Right atrium auricular region (tissue), 2 donors: Measurements from ENCODE around the gene ATG5. TPM values are rescaled to one million over a fixed set of nuclear protein-coding genes. Genes with fewer than 3 reads are reported as not detected.
"Not testable (repeated sequence)": the region's sequence is repeated elsewhere in the genome, so short reads cannot be mapped to it uniquely, and the experiment has no call there.

Experiments used
- DNase-seq: peaks from one replicate; pipeline ENCODE4 v3.0.0-alpha.2; 2019; ENCODE audit warnings: low spot score
- H3K27ac ChIP-seq, 2 donors: fragments of 200-600 bp; sonication (generic); 1 replicate in 1 of 2; 2 replicates in 1 of 2; pipeline ENCODE4 v1.5.1; 2016 to 2019
- H3K27me3 ChIP-seq, 2 donors: fragments of 200-600 bp; sonication (generic); one replicate each; pipeline versions ENCODE4 v1.5.1 to v1.6.0; 2017 to 2019
- H3K36me3 ChIP-seq: fragments of 200-600 bp; sonication (generic); one replicate; pipeline ENCODE4 v1.5.1; 2016
- H3K4me1 ChIP-seq, 2 donors: fragments of 200-600 bp; sonication (generic); one replicate each; pipeline versions ENCODE4 v1.5.1 to v1.6.0; 2017 to 2019
- H3K4me3 ChIP-seq, 2 donors: fragments of 200-600 bp; sonication (generic); 1 replicate in 1 of 2; 2 replicates in 1 of 2; pipeline ENCODE4 v1.5.1; 2017 to 2019; ENCODE audit warnings: mild to moderate bottlenecking in 1 of 2, moderate library complexity in 1 of 2
- H3K9me3 ChIP-seq, 2 donors: fragments of 200-600 bp; sonication (generic); one replicate each; pipeline ENCODE4 v1.5.1; 2019
- CTCF ChIP-seq, 2 donors: fragments of 200-600 bp; sonication (generic); IDR thresholded peaks; one replicate each; pipeline ENCODE4 v1.5.1; 2019; ENCODE audit warnings: antibody characterized with exemption in 2 of 2
- total RNA-seq, 2 donors: library from RNA; depleted of rRNA; stranded (reverse); fragments of >200 nt; gene quantifications; one replicate each; pipeline ENCODE4 v1.1.0, GENCODE V29; 2016

Gene ATG5
- total RNA-seq, 2 donors from 2014 or later = 11.0 to 18.0 TPM

- no peak overlapping the region for H3K27ac ChIP-seq
- H3K4me1 ChIP-seq = peaks cover 0 to 4% of the 10 kb centered on the region in 2 donors
- no peaks in the 10 kb centered on the region for H3K36me3 ChIP-seq
- no peak for TF ChIP-seq CTCF (IDR thresholded peaks at IDR 0.05)
- H3K27me3 ChIP-seq = no peaks in the 10 kb centered on the region
- no peak for DNase-seq
- H3K4me3 ChIP-seq = no peak overlapping the region
- H3K9me3 ChIP-seq = no peaks in the 10 kb centered on the region
These were observed 72.4 kb downstream of the ATG5 start for GRCh38 chr6:106253172-106253571.

- H3K4me3 ChIP-seq = no peak overlapping the region
- peaks cover 2% of the 10 kb centered on the region for H3K36me3 ChIP-seq
- no peak for DNase-seq
- no peaks in the 10 kb centered on the region for H3K9me3 ChIP-seq
- TF ChIP-seq CTCF (IDR thresholded peaks at IDR 0.05) = no peak
- H3K4me1 ChIP-seq = peaks cover 0 to 4% of the 10 kb centered on the region in 2 donors
- H3K27me3 ChIP-seq = no peaks in the 10 kb centered on the region
- no peak overlapping the region for H3K27ac ChIP-seq
These were observed 72.9 kb downstream of the ATG5 start for GRCh38 chr6:106252687-106253086.

- not testable (repeated sequence) for DNase-seq, H3K4me3 ChIP-seq, H3K27me3 ChIP-seq, H3K27ac ChIP-seq, H3K9me3 ChIP-seq, H3K36me3 ChIP-seq, H3K4me1 ChIP-seq
These were observed 73.9 kb downstream of the ATG5 start for GRCh38 chr6:106251531-106252255.

- Histone ChIP-seq H3K4me3 (no peak overlapping the region), H3K27me3 (no peaks in the 10 kb centered on the region), H3K4me1 (peaks cover 0 to 4% of the 10 kb centered on the region in 2 donors), H3K27ac (no peak overlapping the region), H3K9me3 (no peaks in the 10 kb centered on the region), H3K36me3 (peaks cover 7% of the 10 kb centered on the region)
- no peak for TF ChIP-seq CTCF (IDR thresholded peaks at IDR 0.05)
- DNase-seq = no peak
These were observed 74.6 kb downstream of the ATG5 start for GRCh38 chr6:106250953-106251352.

- Histone ChIP-seq H3K27ac (no peak overlapping the region), H3K4me3 (no peak overlapping the region), H3K27me3 (no peaks in the 10 kb centered on the region), H3K36me3 (peaks cover 7% of the 10 kb centered on the region), H3K9me3 (no peaks in the 10 kb centered on the region), H3K4me1 (peaks cover 0 to 4% of the 10 kb centered on the region in 2 donors)
- no peak for DNase-seq
- TF ChIP-seq CTCF (IDR thresholded peaks at IDR 0.05) = no peak
These were observed 75.9 kb downstream of the ATG5 start for GRCh38 chr6:106249658-106250057.

GRCh38 chr6:106247733-106248132 is 77.8 kb downstream of the ATG5 start:
- Histone ChIP-seq H3K9me3 (no peaks in the 10 kb centered on the region), H3K36me3 (peaks cover 7% of the 10 kb centered on the region), H3K27ac (no peak overlapping the region), H3K27me3 (no peaks in the 10 kb centered on the region), H3K4me3 (no peak overlapping the region), H3K4me1 (peaks cover 0 to 4% of the 10 kb centered on the region in 2 donors)
- no peak for DNase-seq
- no peak for TF ChIP-seq CTCF (IDR thresholded peaks at IDR 0.05)
